Measurements from ENCODE around the gene EIF3F. TPM values are rescaled to one million over a fixed set of nuclear protein-coding genes. Genes with fewer than 3 reads are reported as not detected.

EIF3F gene
- total and polyA plus RNA-seq, 9 of the 15 experiments (the other 6 are each of a cell fraction or from before 2014, with no cell fraction given): 50.1 to 259 (median 135) TPM

DNA sequence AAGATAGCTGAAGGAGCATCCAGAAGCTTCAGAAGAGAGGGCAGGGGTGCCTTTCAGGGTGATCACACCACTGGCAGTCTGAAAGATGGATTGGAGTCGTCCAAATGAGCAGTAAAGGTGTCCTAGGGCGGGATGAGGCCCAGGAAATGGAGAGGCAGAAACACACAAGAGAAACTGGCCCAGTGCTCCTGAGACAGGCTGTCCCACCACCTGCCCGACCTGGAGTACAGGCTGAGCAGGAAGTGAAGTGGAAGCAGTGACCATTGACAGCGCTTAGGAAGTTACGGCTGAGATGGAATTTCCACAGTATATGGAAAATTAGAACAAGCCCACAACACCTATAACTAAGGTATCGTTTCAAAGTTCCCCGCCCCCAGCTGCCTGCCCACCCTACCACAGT, 16.1 kb downstream of the EIF3F start:
- ChIA-PET POLR2A (interaction anchor here (0.6 to 1.0 kb wide), 2 partner anchors 14 to 97 kb away, joined by 3 read pairs; no protein-coding TSS in a partner anchor), CTCF (ENCODE audit: low intra/inter-chr PET ratio) (no interaction called here)
- FAIRE-seq (no peak), ATAC-seq (no peak), DNase-seq (ENCODE audit: extremely low read depth in 1 of 4, low spot score in 3 of 4) (no peak)
- no peak overlapping the region for H3K9ac ChIP-seq (ENCODE audit: insufficient read depth in 1 of 2, low read depth in 2 of 2, low read length in 2 of 2)
- no peaks in the 10 kb centered on the region for H3K9me1 ChIP-seq (ENCODE audit: control insufficient read depth, insufficient read depth, low read length)
- H3K9me3 ChIP-seq (replicated peaks; ENCODE audit: control insufficient read depth, insufficient read depth, low read depth, low read length): no peaks in the 10 kb centered on the region
- H3K27me3 ChIP-seq (ENCODE audit: control insufficient read depth in 2 of 2, insufficient read depth in 2 of 2, low read length in 2 of 2): peaks cover 0 to 3% of the 10 kb centered on the region in 2 experiments; a peak in 1 of 5 replicates
- H3K36me3 ChIP-seq (ENCODE audit: control insufficient read depth, insufficient read depth, low read length): peaks cover 3% of the 10 kb centered on the region; the same call in 1 of the 3 replicates
- 0 out of 2 replicates have a peak, but pooled peaks cover 5% of the 10 kb centered on the region for H4K20me1 ChIP-seq (replicated peaks; ENCODE audit: control insufficient read depth, insufficient read depth, low read length)
- no peaks in the 10 kb centered on the region for H3K79me2 ChIP-seq (ENCODE audit: control insufficient read depth, insufficient read depth, low read length)
- H3K27ac ChIP-seq (ENCODE audit: extremely low read depth, low read depth, low read length): no peak overlapping the region
- no peak overlapping the region for H2AFZ ChIP-seq (ENCODE audit: low read depth, low read length)
- in situ Hi-C loops (cut with MboI): no loop called here
- no TSS peak for BruUV-seq (replicated peaks)
- intact Hi-C loops (cut with micrococcal nuclease): no loop called here
- H3K4me3 ChIP-seq: no peak overlapping the region
- WGBS (ENCODE audit: insufficient coverage, low coverage, missing lambda C conversion rate): 59% methylated on average over 7 of the region's 7 CpGs
- no peak overlapping the region for H3K4me2 ChIP-seq (ENCODE audit: insufficient read depth, low read length)
- H3K4me1 ChIP-seq (replicated peaks in 1 of 2; ENCODE audit: control insufficient read depth in 2 of 2, insufficient read depth in 2 of 2, low read length in 2 of 2): no peaks in the 10 kb centered on the region
- TF ChIP-seq KDM5B (IDR thresholded peaks at IDR 0.05; ENCODE audit: insufficient replicate concordance, low read depth, low read length): no peak
- no peak for TF ChIP-seq PHB2 (IDR thresholded peaks at IDR 0.05; ENCODE audit: low read depth)
- TF ChIP-seq, protein P1, sequence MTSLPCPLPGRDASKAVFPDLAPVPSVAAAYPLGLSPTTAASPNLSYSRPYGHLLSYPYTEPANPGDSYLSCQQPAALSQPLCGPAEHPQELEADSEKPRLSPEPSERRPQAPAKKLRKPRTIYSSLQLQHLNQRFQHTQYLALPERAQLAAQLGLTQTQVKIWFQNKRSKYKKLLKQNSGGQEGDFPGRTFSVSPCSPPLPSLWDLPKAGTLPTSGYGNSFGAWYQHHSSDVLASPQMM (CRISPR knock-in tag; IDR thresholded peaks at IDR 0.05): no peak
- TF ChIP-seq, protein P2, sequence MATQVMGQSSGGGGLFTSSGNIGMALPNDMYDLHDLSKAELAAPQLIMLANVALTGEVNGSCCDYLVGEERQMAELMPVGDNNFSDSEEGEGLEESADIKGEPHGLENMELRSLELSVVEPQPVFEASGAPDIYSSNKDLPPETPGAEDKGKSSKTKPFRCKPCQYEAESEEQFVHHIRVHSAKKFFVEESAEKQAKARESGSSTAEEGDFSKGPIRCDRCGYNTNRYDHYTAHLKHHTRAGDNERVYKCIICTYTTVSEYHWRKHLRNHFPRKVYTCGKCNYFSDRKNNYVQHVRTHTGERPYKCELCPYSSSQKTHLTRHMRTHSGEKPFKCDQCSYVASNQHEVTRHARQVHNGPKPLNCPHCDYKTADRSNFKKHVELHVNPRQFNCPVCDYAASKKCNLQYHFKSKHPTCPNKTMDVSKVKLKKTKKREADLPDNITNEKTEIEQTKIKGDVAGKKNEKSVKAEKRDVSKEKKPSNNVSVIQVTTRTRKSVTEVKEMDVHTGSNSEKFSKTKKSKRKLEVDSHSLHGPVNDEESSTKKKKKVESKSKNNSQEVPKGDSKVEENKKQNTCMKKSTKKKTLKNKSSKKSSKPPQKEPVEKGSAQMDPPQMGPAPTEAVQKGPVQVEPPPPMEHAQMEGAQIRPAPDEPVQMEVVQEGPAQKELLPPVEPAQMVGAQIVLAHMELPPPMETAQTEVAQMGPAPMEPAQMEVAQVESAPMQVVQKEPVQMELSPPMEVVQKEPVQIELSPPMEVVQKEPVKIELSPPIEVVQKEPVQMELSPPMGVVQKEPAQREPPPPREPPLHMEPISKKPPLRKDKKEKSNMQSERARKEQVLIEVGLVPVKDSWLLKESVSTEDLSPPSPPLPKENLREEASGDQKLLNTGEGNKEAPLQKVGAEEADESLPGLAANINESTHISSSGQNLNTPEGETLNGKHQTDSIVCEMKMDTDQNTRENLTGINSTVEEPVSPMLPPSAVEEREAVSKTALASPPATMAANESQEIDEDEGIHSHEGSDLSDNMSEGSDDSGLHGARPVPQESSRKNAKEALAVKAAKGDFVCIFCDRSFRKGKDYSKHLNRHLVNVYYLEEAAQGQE (IDR thresholded peaks at IDR 0.05; ENCODE audit: borderline replicate concordance): no peak
- TF ChIP-seq, protein P2 (CRISPR knock-in tag; IDR thresholded peaks at IDR 0.05; ENCODE audit: low read depth): no peak
- TF ChIP-seq NR2C1 (IDR thresholded peaks at IDR 0.05): no peak
- TF ChIP-seq NR2C1 (tag; IDR thresholded peaks at IDR 0.05): no peak
- no peak for TF ChIP-seq ETV5 (CRISPR knock-in tag; IDR thresholded peaks at IDR 0.05; ENCODE audit: low read depth)
- no peak for TF ChIP-seq RAD21 (CRISPR knock-in tag; conservative IDR thresholded peaks at IDR 0.05 in 1 of 2, IDR thresholded peaks at IDR 0.05 in 1 of 2)
- no peak for TF ChIP-seq SAFB (IDR thresholded peaks at IDR 0.05; ENCODE audit: borderline replicate concordance, low read depth, low read length)
- TF ChIP-seq, protein P3, sequence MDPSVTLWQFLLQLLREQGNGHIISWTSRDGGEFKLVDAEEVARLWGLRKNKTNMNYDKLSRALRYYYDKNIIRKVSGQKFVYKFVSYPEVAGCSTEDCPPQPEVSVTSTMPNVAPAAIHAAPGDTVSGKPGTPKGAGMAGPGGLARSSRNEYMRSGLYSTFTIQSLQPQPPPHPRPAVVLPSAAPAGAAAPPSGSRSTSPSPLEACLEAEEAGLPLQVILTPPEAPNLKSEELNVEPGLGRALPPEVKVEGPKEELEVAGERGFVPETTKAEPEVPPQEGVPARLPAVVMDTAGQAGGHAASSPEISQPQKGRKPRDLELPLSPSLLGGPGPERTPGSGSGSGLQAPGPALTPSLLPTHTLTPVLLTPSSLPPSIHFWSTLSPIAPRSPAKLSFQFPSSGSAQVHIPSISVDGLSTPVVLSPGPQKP (CRISPR knock-in tag; IDR thresholded peaks at IDR 0.05): no peak

All from K562 (cell line).